GM20431 (cell line): ENCODE results near the gene AOX1.
"Not testable (repeated sequence)": the region's sequence is repeated elsewhere in the genome, so short reads cannot be mapped to it uniquely, and the experiment has no call there.

Experiments
- in situ Hi-C: fragments of 300-500 bp; cut with MseI, MboI; formaldehyde crosslinking; loops from one replicate; pipeline ENCODE4 v1.15.0; 2020; ENCODE audit warnings: low sequenced_read_pairs; ENCODE audit not compliant: unreplicated experiment

The AOX1 gene

GRCh38 chr2:200624658-200625057 lies 38.8 kb downstream of the AOX1 start:
- in situ Hi-C loops, result no loop called here

GRCh38 chr2:200625282-200625681 lies 39.5 kb downstream of the AOX1 start:
- in situ Hi-C loops, result no loop called here

- in situ Hi-C loops, result no loop called here
These were observed 40.1 kb downstream of the AOX1 start for GRCh38 chr2:200625958-200626363.

DNA sequence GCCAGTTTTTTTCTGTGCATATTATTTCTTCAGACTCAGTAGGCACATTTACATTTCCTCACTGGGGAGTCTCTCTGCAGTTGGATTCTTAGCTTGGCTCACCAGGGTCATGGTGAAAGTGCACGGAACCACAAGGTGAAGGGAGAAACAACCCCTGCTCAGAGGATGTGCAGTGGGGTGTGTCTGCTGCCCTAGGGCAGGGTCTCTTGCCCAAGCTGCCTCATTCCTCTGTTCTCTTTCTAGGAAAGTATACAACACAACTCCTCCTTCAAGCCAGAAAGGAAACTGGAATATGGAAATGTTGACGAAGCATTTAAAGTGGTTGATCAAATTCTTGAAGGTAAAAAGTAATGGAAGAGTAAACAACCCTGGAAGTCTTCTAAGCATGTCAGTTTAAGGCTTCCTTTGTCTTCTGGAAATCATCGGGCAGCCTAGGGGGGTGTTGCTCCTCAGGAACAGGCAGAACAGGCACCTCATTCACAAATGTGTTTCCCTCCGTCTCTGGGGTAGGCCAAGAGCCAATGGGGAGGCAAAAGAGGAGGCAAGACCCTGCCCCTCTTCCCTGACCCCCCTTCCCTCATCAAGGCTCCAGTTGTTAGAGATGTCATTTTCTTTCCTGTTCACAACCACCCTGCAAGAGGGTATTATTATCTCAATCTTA lies 41.4 kb downstream of the AOX1 start:
- in situ Hi-C loops, result no loop called here

DNA sequence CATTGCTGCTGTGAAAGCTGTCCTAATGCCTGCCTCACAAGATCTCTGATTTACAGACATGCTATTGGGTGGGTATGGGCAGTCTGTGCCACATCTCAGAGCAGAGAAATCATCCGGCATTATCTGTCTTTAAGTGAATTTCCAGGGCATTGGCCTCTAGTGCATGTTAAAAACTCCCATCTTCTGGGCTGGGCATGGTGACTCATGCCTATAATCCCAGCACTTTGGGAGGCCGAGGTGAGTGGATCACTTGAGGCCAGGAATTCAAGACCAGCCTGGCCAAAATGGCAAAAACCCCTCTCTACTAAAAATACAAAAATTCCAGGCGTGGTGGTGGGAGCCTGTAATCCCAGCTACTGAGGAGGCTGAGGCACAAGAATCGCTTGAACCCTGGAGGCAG lies 42.6 kb downstream of the AOX1 start:
- in situ Hi-C loops, result not testable (repeated sequence)

DNA sequence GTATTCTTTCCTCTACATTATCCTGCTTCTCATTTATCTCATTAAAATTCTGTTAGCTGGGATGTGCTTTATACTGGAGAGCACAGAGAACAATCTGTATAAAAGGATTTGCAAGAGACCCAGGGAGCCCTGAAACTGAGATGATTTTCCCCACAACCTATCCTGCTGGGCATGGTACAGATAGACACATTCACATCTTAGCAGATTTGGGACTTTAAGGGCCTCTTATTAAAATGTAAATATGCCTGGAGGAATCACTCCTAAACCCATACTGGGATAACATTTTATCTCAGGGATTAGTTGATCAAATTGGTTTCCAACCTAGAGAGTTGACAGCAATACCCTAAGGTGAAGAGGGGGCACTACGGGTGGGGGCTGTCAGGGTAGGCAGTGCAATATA lies 45.5 kb downstream of the AOX1 start:
- in situ Hi-C loops, result no loop called here

DNA sequence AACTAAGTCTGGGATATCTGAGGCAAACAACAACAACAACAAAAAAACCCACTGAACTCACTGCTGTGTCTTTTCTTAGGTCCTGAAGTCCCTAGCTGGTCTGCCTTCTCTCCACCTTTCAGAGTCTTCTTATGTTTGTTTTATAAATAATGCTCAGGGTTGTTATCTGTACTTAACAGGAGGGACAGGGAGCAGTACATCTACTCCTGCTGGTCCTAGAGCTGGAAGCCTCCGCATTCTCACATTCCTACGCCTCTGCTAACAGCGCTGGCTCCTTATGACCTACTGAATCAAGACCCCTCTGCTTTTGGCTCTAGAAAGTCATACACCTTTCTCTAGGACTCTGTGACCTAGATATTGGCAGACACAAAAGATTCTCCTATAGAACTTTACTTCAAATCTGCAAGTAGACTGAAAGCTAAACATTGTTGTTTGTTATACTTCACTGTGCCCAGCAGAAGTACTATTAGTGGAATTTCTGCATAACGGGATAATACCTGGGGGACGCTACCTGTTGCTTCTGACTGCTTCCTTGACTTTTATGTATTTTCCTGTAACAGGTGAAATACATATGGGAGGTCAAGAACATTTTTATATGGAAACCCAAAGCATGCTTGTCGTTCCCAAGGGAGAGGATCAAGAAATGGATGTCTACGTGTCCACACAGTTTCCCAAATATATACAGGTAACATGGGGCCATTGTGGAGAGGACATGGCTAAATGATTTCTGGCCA lies 48.6 kb downstream of the AOX1 start:
- in situ Hi-C loops, result no loop called here

DNA sequence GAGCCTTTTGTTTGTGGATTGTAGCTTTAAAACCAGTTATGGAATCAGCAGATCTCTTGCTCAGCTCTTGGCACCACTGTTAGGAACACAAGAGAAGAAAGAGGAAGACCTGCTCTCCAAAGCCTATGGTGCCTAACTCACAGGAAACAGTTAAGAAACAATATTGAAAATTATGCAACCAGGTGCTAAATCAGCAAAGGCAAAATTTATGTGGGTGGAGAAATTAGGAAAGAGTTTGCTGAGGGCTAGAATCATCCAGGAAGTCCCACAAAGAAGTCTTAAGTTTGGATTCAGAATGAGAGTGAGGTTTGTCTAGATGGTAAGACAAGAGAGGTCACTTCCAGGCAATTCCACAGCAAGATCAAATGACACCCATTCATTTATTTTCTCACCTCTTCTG lies 49.4 kb downstream of the AOX1 start:
- in situ Hi-C loops, result no loop called here

DNA sequence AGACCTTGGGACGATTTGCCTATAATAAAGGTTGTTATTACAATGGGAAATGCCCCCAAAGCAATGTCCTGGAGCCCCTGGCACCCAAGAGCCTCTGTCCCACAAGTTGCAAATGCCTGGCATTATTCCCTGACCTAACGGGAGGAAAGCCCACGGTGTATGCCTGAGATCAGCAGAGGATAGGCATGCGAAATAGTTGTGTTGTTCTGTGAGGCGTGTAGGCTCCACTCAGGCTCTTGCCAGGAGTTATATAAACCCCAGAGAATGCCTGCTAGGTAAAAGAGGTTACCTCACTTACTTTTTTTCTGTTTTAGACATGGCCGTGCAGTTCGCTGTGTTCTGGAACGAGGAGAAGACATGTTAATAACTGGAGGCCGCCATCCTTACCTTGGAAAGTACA lies 52.1 kb downstream of the AOX1 start:
- in situ Hi-C loops, result no loop called here

DNA sequence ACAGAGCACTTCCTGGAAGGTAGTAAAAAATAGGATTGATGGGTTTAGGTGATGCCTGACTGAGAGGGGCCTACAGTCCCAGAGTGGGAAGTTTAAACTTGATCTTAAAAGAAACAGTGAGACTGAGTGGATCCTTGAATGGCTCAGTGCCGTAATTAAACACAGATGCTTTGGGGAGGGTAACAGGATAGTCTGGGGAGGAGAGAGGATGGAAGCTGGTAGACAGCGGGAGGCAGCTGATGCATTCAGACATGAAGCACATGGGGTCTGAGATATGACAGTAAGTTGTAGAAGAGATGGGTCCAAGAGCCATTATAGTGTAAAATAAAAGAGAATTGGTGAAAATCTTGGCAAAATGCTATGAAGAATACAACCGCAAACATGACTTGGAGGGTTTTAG lies 54.4 kb downstream of the AOX1 start:
- in situ Hi-C loops, result no loop called here

- in situ Hi-C loops, result no loop called here
These were observed 55.1 kb downstream of the AOX1 start for GRCh38 chr2:200640901-200641300.

DNA sequence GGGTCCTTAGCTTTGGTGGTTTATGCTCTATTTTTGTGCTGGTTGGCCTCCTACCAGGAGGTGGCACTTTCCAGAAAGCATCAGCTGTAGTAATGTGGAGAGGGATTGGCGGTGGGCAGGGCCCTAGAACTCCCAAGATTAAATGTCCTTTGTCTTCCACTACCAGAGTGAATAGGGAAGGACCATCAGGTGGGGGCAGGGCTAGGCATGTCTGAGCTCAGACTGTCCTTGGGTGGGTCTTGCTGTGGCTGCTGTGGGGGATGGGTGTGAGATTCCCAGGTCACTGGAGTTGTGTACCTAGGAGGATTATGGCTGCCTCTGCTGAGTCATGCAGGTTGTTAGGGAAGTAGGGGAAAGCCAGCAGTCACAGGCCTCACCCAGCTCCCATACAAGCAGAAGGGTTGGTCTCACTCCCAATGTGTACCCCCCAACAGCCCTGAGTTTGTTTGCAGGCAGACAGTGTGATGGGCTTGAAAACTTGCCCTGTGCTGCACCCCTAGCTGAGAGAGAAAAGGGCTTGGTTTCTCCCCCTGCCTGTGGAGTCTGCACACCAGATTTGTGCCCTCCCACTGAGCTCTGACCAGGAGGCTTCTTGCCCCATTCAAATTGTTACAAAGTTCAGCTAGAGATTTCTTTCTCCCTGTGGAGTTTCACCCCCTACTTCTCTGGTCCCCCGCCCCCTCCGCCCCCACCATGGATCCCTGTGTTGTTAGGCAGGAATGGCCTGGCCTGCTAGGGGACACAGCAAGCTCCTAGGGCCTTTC lies 62.9 kb downstream of the AOX1 start:
- in situ Hi-C loops, result not testable (repeated sequence)

GRCh38 chr2:200649724-200650123 lies 63.9 kb downstream of the AOX1 start:
- in situ Hi-C loops, result no loop called here

GRCh38 chr2:200650195-200650594 lies 64.4 kb downstream of the AOX1 start:
- in situ Hi-C loops, result no loop called here

GRCh38 chr2:200652158-200652557 lies 66.3 kb downstream of the AOX1 start:
- in situ Hi-C loops, result no loop called here

GRCh38 chr2:200653021-200653420 lies 67.2 kb downstream of the AOX1 start:
- in situ Hi-C loops, result no loop called here

DNA sequence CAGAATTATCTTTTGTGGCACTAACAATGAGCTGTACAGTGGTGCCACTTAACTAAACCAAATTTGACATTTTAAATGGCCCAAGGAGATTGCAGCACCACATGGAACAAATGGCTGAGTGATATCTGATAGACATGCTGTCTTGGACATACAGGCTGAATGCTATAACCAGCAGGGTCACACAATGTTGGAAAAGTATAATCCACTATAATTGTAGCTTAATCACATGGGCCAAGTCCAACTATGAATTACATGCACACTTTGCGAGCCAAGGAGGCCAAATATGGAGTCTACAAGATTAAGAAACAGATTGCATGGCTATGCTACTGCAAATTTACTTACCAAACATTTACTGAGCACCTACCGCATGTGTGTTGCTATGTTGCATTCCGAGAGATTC lies 69.0 kb downstream of the AOX1 start:
- in situ Hi-C loops, result no loop called here

DNA sequence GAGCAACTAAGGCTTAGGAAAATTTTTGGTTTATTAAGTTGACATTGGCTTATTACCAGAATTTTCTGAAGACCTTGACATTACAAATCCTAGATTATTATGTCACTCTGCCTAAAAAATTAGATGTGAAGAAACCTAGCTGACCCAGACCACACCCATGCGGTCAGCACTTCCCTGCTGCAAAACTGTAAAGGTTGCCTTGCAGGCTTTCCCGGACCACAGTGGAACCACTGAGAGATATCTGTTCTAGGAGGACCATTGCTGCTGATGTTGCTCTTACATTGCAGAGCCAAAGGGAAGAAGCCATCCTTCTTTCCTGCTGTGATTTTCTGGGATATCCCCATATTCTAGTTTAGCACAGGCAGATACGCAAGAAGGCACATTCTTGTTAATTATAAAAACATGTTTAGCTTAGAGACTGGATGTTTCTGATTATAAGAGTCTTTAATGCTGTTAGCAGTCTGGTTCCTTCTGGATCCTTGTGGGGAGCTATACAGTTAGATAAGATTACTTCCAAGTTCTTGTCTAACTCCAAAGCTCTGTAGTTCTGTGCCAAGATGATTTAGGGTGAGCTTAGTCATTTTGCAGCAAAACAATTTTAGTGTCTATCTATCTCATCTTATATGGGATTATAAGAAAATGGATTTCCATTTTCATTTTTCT lies 70.2 kb downstream of the AOX1 start:
- in situ Hi-C loops, result no loop called here

GRCh38 chr2:200658278-200658864 lies 72.6 kb downstream of the AOX1 start:
- in situ Hi-C loops, result no loop called here

- in situ Hi-C loops, result no loop called here
These were observed 73.6 kb downstream of the AOX1 start for GRCh38 chr2:200659410-200659809.
